HG03064 (cell line): Measurements from ENCODE around the gene TGFBI.

ENCODE experiments used
- ATAC-seq: cut with Tn5 transposase; IDR thresholded peaks from one replicate; pipeline ENCODE4 v1.9.1; 2021; ENCODE audit warnings: low read depth; ENCODE audit not compliant: unreplicated experiment

Gene TGFBI

DNA sequence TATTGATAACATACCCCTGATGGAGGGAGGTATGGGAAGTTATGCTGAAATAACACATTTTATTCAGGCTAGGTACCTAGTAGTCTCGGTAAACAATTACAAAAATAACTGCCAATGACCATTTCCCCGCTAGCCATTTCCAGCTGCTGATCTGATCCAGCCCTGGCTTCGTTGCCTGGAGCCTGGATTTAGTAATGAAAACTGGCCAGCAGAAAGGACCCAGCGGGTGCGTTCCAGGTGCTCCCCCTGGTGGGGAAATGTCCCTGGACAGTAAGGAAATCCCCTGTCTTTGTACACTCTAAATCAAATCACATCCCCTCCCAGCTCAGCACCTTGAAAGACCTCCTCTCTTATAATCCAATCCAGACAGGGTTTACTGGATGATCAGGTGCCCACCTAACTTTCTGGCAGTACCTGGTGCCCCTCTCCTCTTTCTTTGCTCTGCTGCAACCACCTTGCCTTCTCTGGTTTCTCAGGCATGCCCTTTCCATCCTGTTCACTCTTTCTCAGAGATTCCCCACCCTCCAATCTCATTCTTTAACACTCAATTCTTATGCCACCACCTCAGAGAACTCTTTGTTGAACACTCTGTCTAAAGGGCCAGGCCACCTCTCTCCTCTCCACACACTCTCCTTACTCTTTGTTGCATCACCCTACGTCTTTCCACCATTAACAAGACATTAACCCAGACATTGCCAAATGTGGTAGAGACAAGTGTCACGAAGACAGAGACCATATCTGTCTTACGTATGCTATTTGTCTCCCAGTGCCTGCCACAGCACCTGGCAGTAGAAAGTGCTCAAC lies 53.8 kb downstream of the TGFBI start:
- no peak for ATAC-seq

- no peak for ATAC-seq
These were observed 55.9 kb downstream of the TGFBI start for GRCh38 chr5:136084698-136085097.

GRCh38 chr5:136086783-136087566 lies 58.2 kb downstream of the TGFBI start:
- ATAC-seq, result no peak

- no peak for ATAC-seq
These were observed 59.4 kb downstream of the TGFBI start for GRCh38 chr5:136087961-136088871.

- no peak for ATAC-seq
These were observed 61.0 kb downstream of the TGFBI start for GRCh38 chr5:136089791-136090190.

DNA sequence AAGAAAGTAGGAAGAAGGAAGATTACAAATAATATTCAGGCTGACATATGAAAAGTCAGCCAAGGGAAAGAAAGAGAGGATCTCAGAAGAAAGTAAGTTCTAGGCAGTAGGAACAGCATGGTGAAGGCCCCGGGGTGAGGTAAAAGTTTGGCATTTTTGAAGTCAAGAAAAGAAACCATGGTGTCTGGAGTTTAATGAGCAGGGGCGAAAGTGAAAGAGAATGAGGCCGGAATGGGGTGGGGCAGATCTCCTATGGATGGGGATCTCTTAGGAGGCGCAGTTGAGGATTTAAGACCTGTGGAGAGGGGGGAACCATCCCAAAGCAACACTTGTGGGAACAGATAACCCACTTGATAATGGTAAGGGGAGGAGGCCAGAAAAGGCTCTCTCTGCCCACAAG lies 61.5 kb downstream of the TGFBI start:
- no peak for ATAC-seq

DNA sequence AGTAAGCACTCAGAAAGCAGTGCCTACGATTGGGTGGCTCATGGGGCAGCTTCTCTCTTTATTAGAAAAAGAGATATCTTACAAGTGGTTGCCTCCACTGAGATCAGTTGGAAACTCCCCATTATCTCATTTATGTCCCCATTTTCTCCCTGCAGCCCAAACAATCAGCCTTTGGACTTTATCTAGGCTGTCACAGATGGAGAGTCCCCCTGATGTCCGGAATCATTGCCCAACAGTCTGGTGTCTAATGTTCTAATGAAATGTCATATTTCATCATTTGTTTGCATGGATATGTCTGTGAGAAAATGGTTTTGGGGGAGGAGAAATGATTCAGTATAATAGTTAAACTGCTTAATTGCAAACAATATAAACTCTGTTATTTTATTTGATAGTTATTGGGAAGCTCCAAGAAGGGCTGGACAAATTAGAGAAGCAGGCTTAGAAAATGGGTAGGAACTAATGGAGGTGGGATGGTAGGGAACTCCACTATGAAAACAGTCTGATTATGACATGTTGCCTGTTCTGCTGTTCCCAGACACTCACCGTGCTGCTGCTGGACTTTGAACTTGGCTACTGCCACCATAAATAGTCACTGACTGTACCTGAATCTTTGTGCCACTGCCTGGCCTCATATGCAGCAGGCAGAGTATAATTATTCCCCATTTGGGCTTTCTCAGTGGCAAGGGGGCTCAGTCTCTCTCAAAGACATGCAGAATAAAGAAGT lies 65.6 kb downstream of the TGFBI start:
- ATAC-seq, result no peak

- ATAC-seq, result no peak
These were observed 66.3 kb downstream of the TGFBI start for GRCh38 chr5:136094913-136095641.

DNA sequence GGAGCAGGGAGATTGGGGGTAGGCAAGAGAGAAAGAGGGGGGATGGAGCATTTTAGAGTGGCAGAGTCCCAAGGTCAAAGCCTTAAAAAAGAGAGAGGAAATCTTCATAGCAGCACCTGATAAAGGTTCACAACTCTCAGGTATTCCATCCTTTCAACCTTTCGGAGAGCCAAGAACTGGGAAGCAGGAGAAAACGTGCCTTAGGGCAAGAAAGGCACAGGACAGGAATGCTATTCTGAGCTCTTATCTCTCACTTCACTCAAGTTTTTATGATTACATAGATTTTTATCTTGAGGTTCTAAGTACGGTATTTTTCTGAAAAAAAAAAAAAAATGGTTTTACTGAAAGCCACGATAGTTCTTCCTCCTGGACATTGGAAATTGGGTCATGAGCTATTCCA lies 69.4 kb downstream of the TGFBI start:
- no peak for ATAC-seq

DNA sequence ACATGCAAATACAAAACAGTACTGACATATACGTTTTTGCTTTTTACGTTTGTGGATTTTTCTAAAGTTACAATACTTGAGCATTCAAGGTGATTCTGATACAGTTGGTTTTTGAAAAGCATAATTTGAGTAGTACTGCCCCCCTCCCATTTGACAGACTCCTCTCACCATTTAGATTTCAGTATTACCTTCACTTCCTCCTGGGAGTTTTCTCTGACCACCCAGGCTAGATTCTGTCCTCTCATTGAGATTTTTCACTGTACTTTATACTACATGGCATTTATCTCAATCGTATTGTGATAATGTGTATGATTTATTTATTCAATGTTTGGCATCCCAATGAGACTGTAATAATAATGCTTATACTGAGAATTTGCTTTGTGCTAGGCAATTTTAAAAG lies 71.1 kb downstream of the TGFBI start:
- ATAC-seq, result no peak

- no peak for ATAC-seq
These were observed 73.1 kb downstream of the TGFBI start for GRCh38 chr5:136101884-136102283.

- ATAC-seq, result peak; percentile 74
These were observed 74.3 kb downstream of the TGFBI start for GRCh38 chr5:136103118-136103517.

- no peak for ATAC-seq
These were observed 75.6 kb downstream of the TGFBI start for GRCh38 chr5:136104306-136104965.

GRCh38 chr5:136106351-136107031 lies 77.7 kb downstream of the TGFBI start:
- ATAC-seq, result no peak

- no peak for ATAC-seq
These were observed 79.4 kb downstream of the TGFBI start for GRCh38 chr5:136108180-136108611.

GRCh38 chr5:136108766-136109165 lies 80.0 kb downstream of the TGFBI start:
- no peak for ATAC-seq

GRCh38 chr5:136109453-136110135 lies 80.8 kb downstream of the TGFBI start:
- ATAC-seq, result no peak
